Activated CD8-positive, alpha-beta T cell treated with anti-CD3 and anti-CD28 coated beads, Interleukin-2, amount 10 ng/mL, durations not matched to agents 7 days and 5 days (primary cell): Measurements from ENCODE around the gene ZAP70. TPM values are rescaled to one million over a fixed set of nuclear protein-coding genes. Genes with fewer than 3 reads are reported as not detected.
"Not testable (repeated sequence)": the region's sequence is repeated elsewhere in the genome, so short reads cannot be mapped to it uniquely, and the experiment has no call there.

Source experiments
- ATAC-seq: fragments of 150-1000 bp; cut with Tn5 transposase; one replicate; pipeline ENCODE4 v1.10.0; 2021; ENCODE audit warnings: moderate library complexity
- CTCF ChIA-PET: fragments of 350-600 bp; sonication (Branson Sonifier 250); formaldehyde crosslinking; loops from one replicate; lab custom pipeline; 2021; ENCODE audit warnings: antibody characterized with exemption; lab: Charles Lee
- POLR2A ChIA-PET: fragments of 350-600 bp; sonication (Branson Sonifier 250); formaldehyde crosslinking; loops from one replicate; lab custom pipeline; 2021; ENCODE audit warnings: antibody characterized with exemption; lab: Charles Lee
- DNase-seq: peaks from one replicate; pipeline ENCODE4 v3.0.0-alpha.2; 2020
- H3K27ac Mint-ChIP-seq: one replicate; pipeline ENCODE4 v1.8.0; 2021; ENCODE audit warnings: mild to moderate bottlenecking, mixed read lengths
- H3K27me3 Mint-ChIP-seq: one replicate; pipeline ENCODE4 v1.8.0; 2021; ENCODE audit warnings: low read depth, mixed read lengths
- H3K36me3 Mint-ChIP-seq: one replicate; pipeline ENCODE4 v1.8.0; 2021; ENCODE audit warnings: low read depth, mixed read lengths
- H3K4me1 Mint-ChIP-seq: one replicate; pipeline ENCODE4 v1.8.0; 2021; ENCODE audit warnings: low read depth, mixed read lengths
- H3K4me3 Mint-ChIP-seq: one replicate; pipeline ENCODE4 v1.8.0; 2021; ENCODE audit warnings: mild to moderate bottlenecking, mixed read lengths
- H3K9me3 Mint-ChIP-seq: one replicate; pipeline ENCODE4 v1.8.0; 2022; ENCODE audit warnings: mixed read lengths; ENCODE audit not compliant: insufficient read depth
- total RNA-seq, 2 experiments: library from RNA; stranded (reverse); gene quantifications; one replicate each; pipeline ENCODE4 v1.2.3, GENCODE V29; 2021

The ZAP70 gene
- total RNA-seq, 2 experiments from 2014 or later: 268 to 297 TPM

GRCh38 chr2:97675430-97676113, 37.8 kb upstream of the ZAP70 start:
- Mint-ChIP-seq H3K9me3 (no peaks in the 10 kb centered on the region), H3K27ac (no peak overlapping the region), H3K36me3 (no peaks in the 10 kb centered on the region), H3K27me3 (peaks cover 2% of the 10 kb centered on the region), H3K4me1 (peaks cover 29% of the 10 kb centered on the region), H3K4me3 (no peak overlapping the region)
- CTCF ChIA-PET: interaction anchor here (0.9 to 3.6 kb wide), 6 partner anchors 9 to 24 kb away, joined by 3 to 27 read pairs (median 8); partner anchors contain the start of gene ACTR1B
- POLR2A ChIA-PET: interaction anchor here (1.2 to 3.4 kb wide), 3 partner anchors 11 to 29 kb away, joined by 3 to 18 read pairs (median 4); partner anchors contain the start of genes ACTR1B and COX5B
- DNase-seq: no peak
- no peak for ATAC-seq

- no peak for DNase-seq
- ATAC-seq: peak; percentile 63
- CTCF ChIA-PET: interaction anchor here (0.7 to 3.6 kb wide), 7 partner anchors 8 to 130 kb away, joined by 3 to 27 read pairs (median 6); partner anchors contain the start of gene ACTR1B
- Mint-ChIP-seq H3K4me1 (peaks cover 29% of the 10 kb centered on the region), H3K36me3 (no peaks in the 10 kb centered on the region), H3K4me3 (no peak overlapping the region), H3K9me3 (no peaks in the 10 kb centered on the region), H3K27me3 (peaks cover 4% of the 10 kb centered on the region), H3K27ac (no peak overlapping the region)
- POLR2A ChIA-PET: interaction anchor here (1.5 to 3.4 kb wide), 3 partner anchors 11 to 30 kb away, joined by 3 to 18 read pairs (median 6); partner anchors contain the start of genes ACTR1B and COX5B
Observed at GRCh38 chr2:97676620-97677019, 36.8 kb upstream of the ZAP70 start.

GRCh38 chr2:97677480-97677879, 35.9 kb upstream of the ZAP70 start:
- POLR2A ChIA-PET: interaction anchor here (1.5 to 3.4 kb wide), 3 partner anchors 10 to 31 kb away, joined by 3 to 18 read pairs (median 6); partner anchors contain the start of genes ACTR1B and COX5B
- H3K27ac Mint-ChIP-seq: no peak overlapping the region
- H3K36me3 Mint-ChIP-seq: no peaks in the 10 kb centered on the region

GRCh38 chr2:97678298-97678697, 35.1 kb upstream of the ZAP70 start:
- Mint-ChIP-seq H3K9me3 (no peaks in the 10 kb centered on the region), H3K27ac (no peak overlapping the region), H3K36me3 (no peaks in the 10 kb centered on the region), H3K4me3 (no peak overlapping the region), H3K27me3 (peaks cover 4% of the 10 kb centered on the region), H3K4me1 (peaks cover 24% of the 10 kb centered on the region)
- ChIA-PET POLR2A (no interaction called here), CTCF (interaction anchor here (1.3 to 3.6 kb wide), 2 partner anchors 13 to 21 kb away, joined by 8 to 27 read pairs; partner anchors contain the start of gene ACTR1B)
- ATAC-seq (no peak), DNase-seq (no peak)

More at GRCh38 chr2:97677480-97677879, 35.9 kb upstream of the ZAP70 start:
- H3K4me1 Mint-ChIP-seq: peaks cover 29% of the 10 kb centered on the region
- DNase-seq (no peak), ATAC-seq (no peak)
- CTCF ChIA-PET: interaction anchor here (2.0 to 3.6 kb wide), 3 partner anchors 10 to 22 kb away, joined by 6 to 27 read pairs (median 13); partner anchors contain the start of gene ACTR1B
- no peaks in the 10 kb centered on the region for H3K9me3 Mint-ChIP-seq
- H3K4me3 Mint-ChIP-seq: no peak overlapping the region
- H3K27me3 Mint-ChIP-seq: peaks cover 4% of the 10 kb centered on the region

- H3K4me3 Mint-ChIP-seq, H3K36me3 Mint-ChIP-seq, H3K27me3 Mint-ChIP-seq, H3K27ac Mint-ChIP-seq, H3K9me3 Mint-ChIP-seq: not testable (repeated sequence)
- peaks cover 18% of the 10 kb centered on the region for H3K4me1 Mint-ChIP-seq
- ChIA-PET CTCF (interaction anchor here (1.0 to 3.0 kb wide), 8 partner anchors 10 to 96 kb away, joined by 4 to 21 read pairs (median 6); partner anchors contain the start of gene ACTR1B), POLR2A (interaction anchor here (0.6 to 1.8 kb wide), 3 partner anchors 10 to 41 kb away, joined by 3 to 6 read pairs (median 6); partner anchors contain the start of gene COX5B)
- peak; percentile 63 for ATAC-seq
- peak; percentile 65 for DNase-seq
Observed at GRCh38 chr2:97687235-97687634, 26.1 kb upstream of the ZAP70 start.

GRCh38 chr2:97688062-97688827, 25.1 kb upstream of the ZAP70 start:
- H3K9me3 Mint-ChIP-seq: no peaks in the 10 kb centered on the region
- H3K36me3 Mint-ChIP-seq: no peaks in the 10 kb centered on the region
- no peak overlapping the region for H3K4me3 Mint-ChIP-seq
- H3K4me1 Mint-ChIP-seq: peaks cover 18% of the 10 kb centered on the region
- DNase-seq: no peak
- no peaks in the 10 kb centered on the region for H3K27me3 Mint-ChIP-seq
- ChIA-PET CTCF (interaction anchor here (0.9 to 3.0 kb wide), 8 partner anchors 9 to 97 kb away, joined by 3 to 21 read pairs (median 6); partner anchors contain the start of gene ACTR1B), POLR2A (interaction anchor here (0.6 to 1.8 kb wide), 3 partner anchors 11 to 97 kb away, joined by 3 to 6 read pairs (median 4); partner anchors contain the start of gene COX5B)
- no peak overlapping the region for H3K27ac Mint-ChIP-seq
- peak; percentile 53 for ATAC-seq

- no peak for DNase-seq
- ChIA-PET POLR2A (interaction anchor here (1.5 kb wide), 1 partner anchor 27 kb away, joined by 4 read pairs; no protein-coding TSS in a partner anchor), CTCF (interaction anchor here (1.0 to 1.6 kb wide), 3 partner anchors 9 to 100 kb away, joined by 4 to 8 read pairs (median 6); partner anchors contain the start of gene ACTR1B)
- Mint-ChIP-seq H3K27me3 (no peaks in the 10 kb centered on the region), H3K36me3 (no peaks in the 10 kb centered on the region), H3K9me3 (no peaks in the 10 kb centered on the region), H3K4me3 (no peak overlapping the region), H3K4me1 (peaks cover 16% of the 10 kb centered on the region), H3K27ac (no peak overlapping the region)
- ATAC-seq: no peak
Observed at GRCh38 chr2:97691166-97691565, 22.2 kb upstream of the ZAP70 start.

- Mint-ChIP-seq H3K27me3 (no peaks in the 10 kb centered on the region), H3K27ac (no peak overlapping the region), H3K4me1 (peaks cover 12% of the 10 kb centered on the region), H3K4me3 (no peak overlapping the region), H3K36me3 (no peaks in the 10 kb centered on the region), H3K9me3 (no peaks in the 10 kb centered on the region)
- DNase-seq: no peak
- CTCF ChIA-PET: no interaction called here
- POLR2A ChIA-PET: no interaction called here
- no peak for ATAC-seq
Observed at GRCh38 chr2:97693476-97693875, 19.9 kb upstream of the ZAP70 start.

- POLR2A ChIA-PET: interaction anchor here (0.7 to 3.3 kb wide), 3 partner anchors 32 to 1173 kb away, joined by 5 to 20 read pairs (median 5); partner anchors contain the start of genes ACTR1B and COX5B
- H3K4me3 Mint-ChIP-seq: no peak overlapping the region
- DNase-seq: no peak
Observed at GRCh38 chr2:97695744-97696143, 17.6 kb upstream of the ZAP70 start.

GRCh38 chr2:97697252-97698235, 15.8 kb upstream of the ZAP70 start:
- H3K27ac Mint-ChIP-seq: no peak overlapping the region

More at GRCh38 chr2:97695744-97696143, 17.6 kb upstream of the ZAP70 start:
- Mint-ChIP-seq H3K4me1 (peaks cover 13% of the 10 kb centered on the region), H3K9me3 (no peaks in the 10 kb centered on the region), H3K27me3 (peaks cover 2% of the 10 kb centered on the region), H3K27ac (no peak overlapping the region), H3K36me3 (no peaks in the 10 kb centered on the region)
- no peak for ATAC-seq
- CTCF ChIA-PET: interaction anchor here (1.2 to 7.5 kb wide), 10 partner anchors 16 to 105 kb away, joined by 3 to 176 read pairs (median 20); partner anchors contain the start of genes ACTR1B, ANKRD36B, COX5B and ZAP70

More at GRCh38 chr2:97697252-97698235, 15.8 kb upstream of the ZAP70 start:
- H3K27me3 Mint-ChIP-seq: peaks cover 2% of the 10 kb centered on the region
- ATAC-seq (peak; percentile 93), DNase-seq (peak; percentile 96)
- POLR2A ChIA-PET: interaction anchor here (0.7 to 3.3 kb wide), 5 partner anchors 34 to 1546 kb away, joined by 3 to 20 read pairs (median 7); partner anchors contain the start of genes ACTR1B and COX5B
- peaks cover 13% of the 10 kb centered on the region for H3K4me1 Mint-ChIP-seq
- H3K4me3 Mint-ChIP-seq: peak overlapping the region; percentile 10
- no peaks in the 10 kb centered on the region for H3K9me3 Mint-ChIP-seq
- H3K36me3 Mint-ChIP-seq: no peaks in the 10 kb centered on the region
- CTCF ChIA-PET: interaction anchor here (0.7 to 7.5 kb wide), 28 partner anchors 9 to 1634 kb away, joined by 3 to 176 read pairs (median 6); partner anchors contain the start of genes ACTR1B, ANKRD36B, COX5B and ZAP70
